SK-N-SH treated with all-trans-retinoic acid at 6 μM for 48 hours (cell line): ENCODE results near the gene MYO3B.

Source experiments
- ATAC-seq: fragments of 200-7000 bp; cut with Tn5 transposase; 3 replicates; pipeline ENCODE4 v1.9.1; 2020; ENCODE audit warnings: mild to moderate bottlenecking, moderate library complexity
- ARNTL ChIP-seq: fragments of 450-650 bp; formaldehyde crosslinking; IDR thresholded peaks from 2 replicates; pipeline ENCODE4 v1.5.0; 2020; ENCODE audit warnings: low read depth, mild to moderate bottlenecking, moderate library complexity, borderline replicate concordance
- BACH2 ChIP-seq: fragments of 250-450 bp; sonication (Bioruptor Pico); IDR thresholded peaks from 2 replicates; pipeline ENCODE4 v1.9.0; 2021; ENCODE audit warnings: mild to moderate bottlenecking, borderline replicate concordance
- CREB5 ChIP-seq: fragments of 250-450 bp; sonication (Bioruptor Pico); IDR thresholded peaks from 2 replicates; pipeline ENCODE4 v1.5.1; 2020; ENCODE audit warnings: low read depth, mild to moderate bottlenecking, moderate library complexity
- CSDC2 ChIP-seq: fragments of 250-450 bp; sonication (Bioruptor Pico); IDR thresholded peaks from 2 replicates; pipeline ENCODE4 v1.5.0; 2020; ENCODE audit warnings: mild to moderate bottlenecking, moderate library complexity
- ESRRG ChIP-seq: fragments of 250-450 bp; sonication (Bioruptor Pico); IDR thresholded peaks from 2 replicates; pipeline ENCODE4 v1.6.1; 2021; ENCODE audit warnings: mild to moderate bottlenecking
- GLIS3 ChIP-seq: fragments of 250-450 bp; sonication (Bioruptor Pico); IDR thresholded peaks from 2 replicates; pipeline ENCODE4 v1.5.0; 2020; ENCODE audit warnings: mild to moderate bottlenecking, moderate library complexity
- ISL1 ChIP-seq: fragments of 250-450 bp; sonication (Bioruptor Pico); IDR thresholded peaks from 2 replicates; pipeline ENCODE4 v2.1.2; 2022; ENCODE audit warnings: mild to moderate bottlenecking, moderate library complexity
- OSR1 ChIP-seq: fragments of 250-450 bp; sonication (Bioruptor Pico); IDR thresholded peaks from 2 replicates; pipeline ENCODE4 v1.8.0; 2022; ENCODE audit warnings: moderate library complexity, mild to moderate bottlenecking, inconsistent platforms
- PATZ1 ChIP-seq: fragments of 250-450 bp; sonication (Bioruptor Pico); IDR thresholded peaks from 2 replicates; pipeline ENCODE4 v1.8.0; 2020; ENCODE audit warnings: mild to moderate bottlenecking, moderate library complexity, borderline replicate concordance
- POU6F1 ChIP-seq: fragments of 250-450 bp; sonication (Bioruptor Pico); IDR thresholded peaks from 2 replicates; pipeline ENCODE4 v1.8.0; 2021; ENCODE audit warnings: low read depth, mild to moderate bottlenecking, moderate library complexity, borderline replicate concordance
- PPARA ChIP-seq: fragments of 250-450 bp; sonication (Bioruptor Pico); IDR thresholded peaks from 2 replicates; pipeline ENCODE4 v1.5.0; 2020; ENCODE audit warnings: mild to moderate bottlenecking, borderline replicate concordance
- RARB ChIP-seq: fragments of 250-450 bp; sonication (Bioruptor Pico); IDR thresholded peaks from 2 replicates; pipeline ENCODE4 v1.8.0; 2021; ENCODE audit warnings: mild to moderate bottlenecking, moderate library complexity
- SNAI2 ChIP-seq: fragments of 250-450 bp; sonication (Bioruptor Pico); IDR thresholded peaks from 2 replicates; pipeline ENCODE4 v1.5.0; 2020; ENCODE audit warnings: mild to moderate bottlenecking, moderate library complexity
- TCF4 ChIP-seq: fragments of 250-450 bp; sonication (Bioruptor Pico); IDR thresholded peaks from 2 replicates; pipeline ENCODE4 v1.8.0; 2021; ENCODE audit warnings: mild to moderate bottlenecking, moderate library complexity, borderline replicate concordance
- TOX ChIP-seq: fragments of 250-450 bp; sonication (Bioruptor Pico); IDR thresholded peaks from 2 replicates; pipeline ENCODE4 v1.8.0; 2021; ENCODE audit warnings: mild to moderate bottlenecking, moderate library complexity, borderline replicate concordance
- TSHZ2 ChIP-seq: fragments of 250-450 bp; sonication (Bioruptor Pico); IDR thresholded peaks from 2 replicates; pipeline ENCODE4 v1.5.0; 2020; ENCODE audit warnings: mild to moderate bottlenecking, moderate library complexity
- ZFP3 ChIP-seq: fragments of 250-450 bp; sonication (Bioruptor Pico); IDR thresholded peaks from 2 replicates; pipeline ENCODE4 v1.5.0; 2020; ENCODE audit warnings: mild to moderate bottlenecking, moderate library complexity
- ZFP30 ChIP-seq: fragments of 450-650 bp; formaldehyde crosslinking; IDR thresholded peaks from 2 replicates; pipeline ENCODE4 v1.5.0; 2022; ENCODE audit warnings: mild to moderate bottlenecking, moderate library complexity
- ZNF565 ChIP-seq: fragments of 450-650 bp; formaldehyde crosslinking; conservative IDR thresholded peaks from 2 replicates; pipeline ENCODE4 v1.5.0; 2020; ENCODE audit warnings: low read depth, mild to moderate bottlenecking, moderate library complexity
- ZNF70 ChIP-seq: fragments of 450-650 bp; formaldehyde crosslinking; IDR thresholded peaks from 2 replicates; pipeline ENCODE4 v1.5.0; 2020; ENCODE audit warnings: mild to moderate bottlenecking, moderate library complexity
- ZNF8 ChIP-seq: fragments of 450-650 bp; formaldehyde crosslinking; IDR thresholded peaks from 2 replicates; pipeline ENCODE4 v1.5.0; 2020; ENCODE audit warnings: mild to moderate bottlenecking, moderate library complexity
- TF ChIP-seq, protein P1 (sequence below): fragments of 250-450 bp; sonication (Bioruptor Pico); IDR thresholded peaks from 2 replicates; pipeline ENCODE4 v1.5.1; 2021; ENCODE audit warnings: mild to moderate bottlenecking, moderate library complexity

Gene MYO3B

GRCh38 chr2:170701011-170701410 is 523.1 kb downstream of the MYO3B start:
- no peak for ATAC-seq
- TF ChIP-seq GLIS3 (CRISPR knock-in tag), result no peak
- TF ChIP-seq ZFP30 (CRISPR knock-in tag), result no peak
- TF ChIP-seq OSR1 (CRISPR knock-in tag), result no peak
- TF ChIP-seq RARB (CRISPR knock-in tag), result no peak
- TF ChIP-seq CREB5 (CRISPR knock-in tag), result no peak
- no peak for TF ChIP-seq TCF4 (CRISPR knock-in tag)
- TF ChIP-seq TOX (CRISPR knock-in tag), result no peak
- no peak for TF ChIP-seq ESRRG

- TF ChIP-seq PPARA (CRISPR knock-in tag), result no peak
- no peak for TF ChIP-seq CREB5 (CRISPR knock-in tag)
- no peak for TF ChIP-seq PATZ1 (CRISPR knock-in tag)
- no peak for TF ChIP-seq BACH2 (CRISPR knock-in tag)
- TF ChIP-seq SNAI2 (CRISPR knock-in tag), result no peak
- no peak for TF ChIP-seq GLIS3 (CRISPR knock-in tag)
- no peak for TF ChIP-seq OSR1 (CRISPR knock-in tag)
- TF ChIP-seq ISL1, result no peak
- TF ChIP-seq ZNF565 (CRISPR knock-in tag), result no peak
- TF ChIP-seq ARNTL, result no peak
- TF ChIP-seq TSHZ2 (CRISPR knock-in tag), result no peak
- TF ChIP-seq TCF4 (CRISPR knock-in tag), result no peak
- TF ChIP-seq, protein P1, sequence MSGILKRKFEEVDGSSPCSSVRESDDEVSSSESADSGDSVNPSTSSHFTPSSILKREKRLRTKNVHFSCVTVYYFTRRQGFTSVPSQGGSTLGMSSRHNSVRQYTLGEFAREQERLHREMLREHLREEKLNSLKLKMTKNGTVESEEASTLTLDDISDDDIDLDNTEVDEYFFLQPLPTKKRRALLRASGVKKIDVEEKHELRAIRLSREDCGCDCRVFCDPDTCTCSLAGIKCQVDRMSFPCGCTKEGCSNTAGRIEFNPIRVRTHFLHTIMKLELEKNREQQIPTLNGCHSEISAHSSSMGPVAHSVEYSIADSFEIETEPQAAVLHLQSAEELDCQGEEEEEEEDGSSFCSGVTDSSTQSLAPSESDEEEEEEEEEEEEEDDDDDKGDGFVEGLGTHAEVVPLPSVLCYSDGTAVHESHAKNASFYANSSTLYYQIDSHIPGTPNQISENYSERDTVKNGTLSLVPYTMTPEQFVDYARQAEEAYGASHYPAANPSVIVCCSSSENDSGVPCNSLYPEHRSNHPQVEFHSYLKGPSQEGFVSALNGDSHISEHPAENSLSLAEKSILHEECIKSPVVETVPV (CRISPR knock-in tag), result no peak
- no peak for TF ChIP-seq ESRRG
- TF ChIP-seq POU6F1, result no peak
- no peak for TF ChIP-seq ZNF70 (CRISPR knock-in tag)
- no peak for TF ChIP-seq CSDC2 (CRISPR knock-in tag)
- no peak for TF ChIP-seq ZNF8
- no peak for TF ChIP-seq ZFP3
- ATAC-seq, result no peak
Observed at GRCh38 chr2:170703776-170704476, 526.0 kb downstream of the MYO3B start.
